ENCODE measurements around the gene DCAF12.
A peak's percentile ranks its signal among the peaks of the same experiment; 100 is the strongest.

Gene DCAF12

DNA sequence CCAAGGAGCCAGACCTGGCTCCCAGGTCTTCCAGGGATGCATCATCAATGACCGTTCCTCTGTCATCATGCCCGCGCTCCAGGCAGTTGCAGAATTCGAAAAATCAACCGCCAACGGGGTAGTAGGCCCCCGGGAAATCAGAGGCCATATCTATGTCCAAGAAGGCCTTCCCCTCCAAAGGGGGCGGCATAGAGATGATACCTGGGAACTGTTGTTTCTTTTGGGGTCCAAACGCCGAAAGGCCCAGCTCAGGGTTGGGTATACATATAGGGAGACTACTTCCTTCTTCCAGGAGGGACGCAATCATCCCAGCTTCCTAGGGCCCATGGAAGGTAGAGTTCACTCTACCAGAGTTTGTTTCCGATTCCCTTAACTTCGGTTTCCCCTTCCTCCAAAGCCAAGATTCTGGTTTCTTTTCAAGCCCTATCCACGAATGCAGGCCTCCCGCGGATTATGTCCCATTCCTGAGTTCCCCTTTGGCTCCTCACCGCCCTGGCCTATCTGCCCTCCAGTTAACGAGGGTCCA, 754 bp downstream of the DCAF12 start:
- DNase-seq (ENCODE audit: low read depth), result no peak
- TF ChIP-seq, protein P1, sequence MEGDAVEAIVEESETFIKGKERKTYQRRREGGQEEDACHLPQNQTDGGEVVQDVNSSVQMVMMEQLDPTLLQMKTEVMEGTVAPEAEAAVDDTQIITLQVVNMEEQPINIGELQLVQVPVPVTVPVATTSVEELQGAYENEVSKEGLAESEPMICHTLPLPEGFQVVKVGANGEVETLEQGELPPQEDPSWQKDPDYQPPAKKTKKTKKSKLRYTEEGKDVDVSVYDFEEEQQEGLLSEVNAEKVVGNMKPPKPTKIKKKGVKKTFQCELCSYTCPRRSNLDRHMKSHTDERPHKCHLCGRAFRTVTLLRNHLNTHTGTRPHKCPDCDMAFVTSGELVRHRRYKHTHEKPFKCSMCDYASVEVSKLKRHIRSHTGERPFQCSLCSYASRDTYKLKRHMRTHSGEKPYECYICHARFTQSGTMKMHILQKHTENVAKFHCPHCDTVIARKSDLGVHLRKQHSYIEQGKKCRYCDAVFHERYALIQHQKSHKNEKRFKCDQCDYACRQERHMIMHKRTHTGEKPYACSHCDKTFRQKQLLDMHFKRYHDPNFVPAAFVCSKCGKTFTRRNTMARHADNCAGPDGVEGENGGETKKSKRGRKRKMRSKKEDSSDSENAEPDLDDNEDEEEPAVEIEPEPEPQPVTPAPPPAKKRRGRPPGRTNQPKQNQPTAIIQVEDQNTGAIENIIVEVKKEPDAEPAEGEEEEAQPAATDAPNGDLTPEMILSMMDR (IDR thresholded peaks at IDR 0.05; ENCODE audit: control insufficient read depth, extremely low read depth, insufficient read depth), result no peak
- H3K4me3 ChIP-seq (ENCODE audit: low read depth, low read length), result peak overlapping the region; percentile 95

DNA sequence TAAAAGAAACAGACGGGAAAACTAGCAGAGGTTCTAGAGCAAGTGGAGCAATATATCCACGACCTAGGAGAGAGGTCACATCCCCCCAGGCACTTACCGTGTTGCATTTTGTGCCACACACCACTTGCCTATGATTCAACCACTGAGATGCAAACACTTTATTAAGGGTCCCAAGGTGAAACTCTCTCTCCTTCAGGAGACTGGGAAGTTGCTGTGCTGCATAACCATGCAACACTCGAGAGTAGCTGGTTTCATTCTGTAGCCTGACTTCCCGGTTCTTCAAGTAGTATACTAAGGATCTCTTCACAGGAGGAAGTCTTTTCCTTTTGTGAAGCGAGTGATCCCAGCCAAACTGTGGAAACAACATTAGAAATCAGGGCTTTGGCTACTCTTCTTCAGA, 1.6 kb downstream of the DCAF12 start:
- DNase-seq (ENCODE audit: low read depth), result no peak
- H3K4me3 ChIP-seq (ENCODE audit: low read depth, low read length), result peak overlapping the region; percentile 95
- TF ChIP-seq, protein P1 (IDR thresholded peaks at IDR 0.05; ENCODE audit: control insufficient read depth, extremely low read depth, insufficient read depth), result no peak

DNA sequence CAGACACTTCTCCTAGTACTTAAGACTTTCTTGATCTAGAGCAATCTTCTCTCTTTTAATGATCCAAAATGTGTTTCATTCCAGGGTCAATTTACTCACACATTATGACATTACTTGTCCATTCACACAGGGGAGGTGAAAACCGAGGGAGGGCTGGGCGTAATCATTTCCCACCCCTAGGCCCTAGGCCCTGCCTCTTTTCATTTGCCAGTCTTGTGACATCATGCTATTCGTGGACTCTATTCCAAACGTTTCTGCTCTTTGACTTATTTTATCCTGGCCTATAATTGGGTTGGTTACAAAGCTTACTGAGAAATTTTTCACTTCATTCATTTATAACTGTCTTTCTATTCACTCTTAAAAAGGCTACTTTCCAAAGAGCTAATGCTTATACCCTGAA, 2.4 kb downstream of the DCAF12 start:
- H3K4me3 ChIP-seq (ENCODE audit: low read depth, low read length), result no peak overlapping the region
- TF ChIP-seq, protein P1 (IDR thresholded peaks at IDR 0.05; ENCODE audit: control insufficient read depth, extremely low read depth, insufficient read depth), result no peak
- DNase-seq (ENCODE audit: low read depth), result no peak

DNA sequence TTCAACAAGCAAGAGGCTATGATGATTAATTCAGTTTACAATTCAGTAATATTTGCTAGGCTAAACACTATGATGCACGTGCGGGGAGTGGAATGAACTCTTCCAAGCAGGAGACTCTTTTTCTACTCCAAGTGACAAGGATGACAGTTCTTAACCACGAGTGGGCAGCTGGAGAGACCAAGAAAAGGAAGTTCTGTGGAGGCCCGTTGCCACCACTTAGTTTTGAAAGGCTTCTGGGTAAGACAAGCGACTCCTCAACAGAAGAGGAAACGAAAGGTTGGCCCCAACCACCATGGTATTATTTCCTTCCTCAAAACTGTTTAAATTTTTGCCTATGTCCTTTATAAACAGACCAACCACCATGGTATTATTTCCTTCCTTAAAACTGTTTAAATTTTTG, 2.8 kb downstream of the DCAF12 start:
- DNase-seq (ENCODE audit: low read depth), result no peak
- TF ChIP-seq, protein P1 (IDR thresholded peaks at IDR 0.05; ENCODE audit: control insufficient read depth, extremely low read depth, insufficient read depth), result no peak
- no peak overlapping the region for H3K4me3 ChIP-seq (ENCODE audit: low read depth, low read length)

DNA sequence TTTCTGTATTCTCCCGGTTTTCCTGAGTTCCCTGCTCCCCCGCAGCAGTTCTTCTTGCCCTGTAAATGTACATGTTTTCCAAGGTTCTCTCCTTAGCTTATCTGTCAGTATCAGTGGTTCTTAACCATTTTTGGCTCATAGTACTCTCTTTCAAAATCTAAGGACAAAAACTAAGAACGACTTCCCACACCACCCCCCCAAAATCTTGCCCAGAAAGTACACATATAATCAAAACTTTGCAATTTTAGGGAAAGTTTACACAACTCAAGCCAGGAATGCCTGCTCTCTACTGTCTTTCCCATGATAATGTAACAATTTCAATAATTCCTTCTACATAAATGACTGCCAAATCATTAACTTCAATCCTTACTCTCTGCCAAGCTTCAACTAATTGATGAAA, 4.5 kb downstream of the DCAF12 start:
- DNase-seq (ENCODE audit: low read depth), result no peak
- no peak overlapping the region for H3K4me3 ChIP-seq (ENCODE audit: low read depth, low read length)
- TF ChIP-seq, protein P1 (IDR thresholded peaks at IDR 0.05; ENCODE audit: control insufficient read depth, extremely low read depth, insufficient read depth), result no peak

DNA sequence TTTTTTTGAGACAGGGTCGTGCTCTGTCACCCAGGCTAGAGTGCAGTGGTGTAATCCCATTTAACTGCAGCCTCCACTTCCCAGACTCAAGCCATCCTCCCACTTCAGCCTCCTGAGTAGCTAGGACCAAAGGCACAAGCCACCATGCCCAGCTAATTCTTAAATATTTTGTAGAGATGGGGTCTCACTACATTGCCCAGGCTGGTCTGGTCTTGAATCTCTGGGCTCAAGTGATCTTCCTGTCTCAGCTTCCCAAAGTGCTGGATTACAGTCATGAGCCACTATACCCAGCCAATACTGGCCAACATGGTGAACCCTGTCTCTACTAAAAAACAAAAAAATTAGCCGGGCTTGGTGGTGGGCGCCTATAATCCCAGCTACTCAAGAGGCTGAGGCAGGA, 6.8 kb downstream of the DCAF12 start:
- TF ChIP-seq, protein P1 (IDR thresholded peaks at IDR 0.05; ENCODE audit: control insufficient read depth, extremely low read depth, insufficient read depth), result no peak
- H3K4me3 ChIP-seq (ENCODE audit: low read depth, low read length), result no peak overlapping the region
- no peak for DNase-seq (ENCODE audit: low read depth)

DNA sequence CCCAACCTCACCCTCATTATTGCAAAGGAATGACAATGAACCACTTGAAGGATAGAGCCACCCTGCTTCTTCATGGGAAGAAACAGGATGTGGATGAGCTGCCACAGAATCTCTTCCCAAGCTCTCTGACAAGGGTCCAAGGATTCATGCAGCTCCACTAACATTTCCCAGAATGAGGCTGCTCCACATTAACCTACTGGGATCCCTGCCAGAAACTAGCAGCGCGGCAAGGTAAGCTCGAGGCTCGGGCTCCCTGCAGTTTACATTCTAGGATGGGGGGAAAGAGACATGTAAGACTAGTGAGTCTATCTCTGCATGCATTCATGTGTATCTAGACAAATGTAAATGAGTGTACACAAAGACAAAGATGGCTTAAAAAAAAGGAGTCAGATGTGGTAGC, 12.1 kb downstream of the DCAF12 start:
- H3K4me3 ChIP-seq (ENCODE audit: low read depth, low read length), result no peak overlapping the region
- DNase-seq (ENCODE audit: low read depth), result no peak

More for the DNA sequence above, 12.1 kb downstream of the DCAF12 start:
- TF ChIP-seq, protein P1 (IDR thresholded peaks at IDR 0.05; ENCODE audit: control insufficient read depth, extremely low read depth, insufficient read depth), result no peak
